Activated T-cell treated with anti-CD3 and anti-CD28 coated beads, Interleukin-2, amount 50 U/mL, for 24 hours (primary cell): ENCODE results near the gene FFAR2.
"Not testable (repeated sequence)": the region's sequence is repeated elsewhere in the genome, so short reads cannot be mapped to it uniquely, and the experiment has no call there.

Source experiments
- DNase-seq: peaks from one replicate; pipeline ENCODE4 v3.0.0-alpha.2; 2020
- H3K27ac Mint-ChIP-seq: 2 replicates; pipeline ENCODE4 v1.8.0; 2020; ENCODE audit warnings: mild to moderate bottlenecking, mixed read lengths
- H3K27me3 Mint-ChIP-seq: 2 replicates; pipeline ENCODE4 v1.8.0; 2020; ENCODE audit warnings: mixed read lengths
- H3K36me3 Mint-ChIP-seq: 2 replicates; pipeline ENCODE4 v1.8.0; 2020; ENCODE audit warnings: low read depth, mixed read lengths
- H3K4me1 Mint-ChIP-seq: 2 replicates; pipeline ENCODE4 v1.8.0; 2020; ENCODE audit warnings: low read depth, mixed read lengths
- H3K4me3 Mint-ChIP-seq: 2 replicates; pipeline ENCODE4 v1.8.0; 2020; ENCODE audit warnings: mild to moderate bottlenecking, moderate library complexity, mixed read lengths
- H3K9me3 Mint-ChIP-seq: 2 replicates; pipeline ENCODE4 v1.8.0; 2020; ENCODE audit warnings: mixed read lengths

The FFAR2 gene

GRCh38 chr19:35458192-35458591 is 10.1 kb downstream of the FFAR2 start:
- Mint-ChIP-seq H3K27ac (no peak overlapping the region), H3K4me3 (no peak overlapping the region), H3K27me3 (no peaks in the 10 kb centered on the region), H3K36me3 (no peaks in the 10 kb centered on the region), H3K4me1 (peaks cover 25% of the 10 kb centered on the region), H3K9me3 (no peaks in the 10 kb centered on the region)
- no peak for DNase-seq

- H3K4me3 Mint-ChIP-seq, result no peak overlapping the region
- no peak overlapping the region for H3K27ac Mint-ChIP-seq
- peaks cover 29% of the 10 kb centered on the region for H3K4me1 Mint-ChIP-seq
- H3K36me3 Mint-ChIP-seq, result no peaks in the 10 kb centered on the region
- H3K27me3 Mint-ChIP-seq, result no peaks in the 10 kb centered on the region
- no peaks in the 10 kb centered on the region for H3K9me3 Mint-ChIP-seq
- DNase-seq, result no peak
Observed at GRCh38 chr19:35458731-35459391, 10.8 kb downstream of the FFAR2 start.

- Mint-ChIP-seq H3K27ac (no peak overlapping the region), H3K4me3 (no peak overlapping the region), H3K4me1 (peaks cover 29% of the 10 kb centered on the region)
Observed at GRCh38 chr19:35459414-35460082, 11.5 kb downstream of the FFAR2 start.

DNA sequence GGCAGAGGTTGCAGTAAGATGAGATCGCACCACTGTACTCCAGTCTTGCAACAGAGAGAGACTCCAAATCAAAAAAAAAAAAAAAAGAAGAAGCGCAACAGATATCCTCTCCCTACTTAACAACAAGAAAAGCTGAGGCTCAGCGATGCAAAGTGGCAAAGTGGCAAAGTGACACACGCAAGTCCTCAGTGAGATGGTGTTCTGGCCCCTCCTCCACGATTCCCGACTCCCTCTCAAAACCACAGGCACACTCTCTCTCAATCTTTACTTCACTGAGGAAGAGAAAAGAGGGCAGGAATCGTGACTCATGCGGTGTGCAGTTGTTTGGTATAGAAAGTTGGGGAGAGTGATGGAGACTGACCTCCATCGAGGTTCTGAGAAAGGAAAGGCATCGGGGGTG is 12.6 kb downstream of the FFAR2 start:
- H3K4me3 Mint-ChIP-seq, result no peak overlapping the region
- no peak for DNase-seq
- H3K27me3 Mint-ChIP-seq, result no peaks in the 10 kb centered on the region
- H3K9me3 Mint-ChIP-seq, result no peaks in the 10 kb centered on the region
- no peaks in the 10 kb centered on the region for H3K36me3 Mint-ChIP-seq
- H3K4me1 Mint-ChIP-seq, result peaks cover 27% of the 10 kb centered on the region
- H3K27ac Mint-ChIP-seq, result no peak overlapping the region

More at GRCh38 chr19:35459414-35460082, 11.5 kb downstream of the FFAR2 start:
- H3K27me3 Mint-ChIP-seq, result no peaks in the 10 kb centered on the region
- no peak for DNase-seq
- no peaks in the 10 kb centered on the region for H3K9me3 Mint-ChIP-seq
- no peaks in the 10 kb centered on the region for H3K36me3 Mint-ChIP-seq

GRCh38 chr19:35461060-35461459 is 13.0 kb downstream of the FFAR2 start:
- no peak overlapping the region for H3K4me3 Mint-ChIP-seq
- H3K27me3 Mint-ChIP-seq, result no peaks in the 10 kb centered on the region
- peaks cover 23% of the 10 kb centered on the region for H3K4me1 Mint-ChIP-seq
- H3K36me3 Mint-ChIP-seq, result no peaks in the 10 kb centered on the region
- no peak overlapping the region for H3K27ac Mint-ChIP-seq
- no peaks in the 10 kb centered on the region for H3K9me3 Mint-ChIP-seq
- no peak for DNase-seq

GRCh38 chr19:35461788-35462187 is 13.7 kb downstream of the FFAR2 start:
- not testable (repeated sequence) for H3K27ac Mint-ChIP-seq, H3K27me3 Mint-ChIP-seq, H3K9me3 Mint-ChIP-seq, DNase-seq, H3K4me3 Mint-ChIP-seq, H3K36me3 Mint-ChIP-seq
- peaks cover 23% of the 10 kb centered on the region for H3K4me1 Mint-ChIP-seq

DNA sequence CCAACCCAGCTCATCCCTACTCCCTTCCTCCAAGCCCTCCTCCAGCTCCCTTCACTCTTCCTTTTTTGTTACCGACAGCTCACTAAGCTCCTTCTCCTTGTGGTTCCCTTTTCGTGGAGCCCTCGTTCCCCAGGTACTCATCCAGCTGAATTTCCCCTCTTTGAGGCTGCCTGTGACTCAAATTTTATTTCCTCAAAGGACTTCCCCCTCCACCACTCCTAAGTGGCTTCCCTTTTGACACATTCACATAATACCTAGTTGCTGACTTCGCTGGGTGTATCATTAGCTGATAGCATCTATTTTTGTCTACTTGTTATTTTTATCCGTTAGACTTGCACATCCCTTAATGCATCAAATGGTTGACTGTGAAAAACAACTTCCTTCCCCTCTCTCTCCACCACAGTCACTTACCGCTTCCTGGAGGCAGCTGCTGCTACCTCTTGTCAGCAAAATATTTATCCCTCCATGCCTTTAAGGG is 14.5 kb downstream of the FFAR2 start:
- Mint-ChIP-seq H3K27me3 (no peaks in the 10 kb centered on the region), H3K4me1 (peaks cover 20% of the 10 kb centered on the region)

DNA sequence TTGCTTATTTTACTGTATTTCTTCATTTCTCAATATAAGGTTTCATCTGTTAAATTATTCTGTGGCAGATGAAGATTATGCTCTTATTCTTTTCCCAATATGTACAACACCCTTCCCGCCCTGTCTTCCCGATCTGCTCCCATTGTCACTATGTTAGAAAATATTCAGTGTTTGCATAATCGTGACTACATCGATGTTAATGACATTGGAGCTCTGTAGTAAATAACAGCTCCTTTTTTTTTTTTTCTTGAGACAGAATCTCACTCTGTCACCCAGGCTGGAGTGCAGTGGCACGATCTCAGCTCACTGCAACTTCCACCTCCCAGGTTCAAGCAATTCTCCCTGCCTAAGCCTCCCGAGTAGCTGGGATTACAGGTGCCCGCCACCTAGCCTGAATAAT is 14.9 kb downstream of the FFAR2 start:
- H3K27me3 Mint-ChIP-seq, H3K9me3 Mint-ChIP-seq, H3K27ac Mint-ChIP-seq, H3K36me3 Mint-ChIP-seq, DNase-seq: not testable (repeated sequence)
- peak overlapping the region; percentile 17 for H3K4me3 Mint-ChIP-seq
- H3K4me1 Mint-ChIP-seq, result peaks cover 20% of the 10 kb centered on the region

More for the DNA sequence above, 14.5 kb downstream of the FFAR2 start:
- H3K4me3 Mint-ChIP-seq, result peak overlapping the region; percentile 17
- DNase-seq, result no peak
- no peaks in the 10 kb centered on the region for H3K36me3 Mint-ChIP-seq
- peak overlapping the region; percentile 83 for H3K27ac Mint-ChIP-seq
- H3K9me3 Mint-ChIP-seq, result no peaks in the 10 kb centered on the region

DNA sequence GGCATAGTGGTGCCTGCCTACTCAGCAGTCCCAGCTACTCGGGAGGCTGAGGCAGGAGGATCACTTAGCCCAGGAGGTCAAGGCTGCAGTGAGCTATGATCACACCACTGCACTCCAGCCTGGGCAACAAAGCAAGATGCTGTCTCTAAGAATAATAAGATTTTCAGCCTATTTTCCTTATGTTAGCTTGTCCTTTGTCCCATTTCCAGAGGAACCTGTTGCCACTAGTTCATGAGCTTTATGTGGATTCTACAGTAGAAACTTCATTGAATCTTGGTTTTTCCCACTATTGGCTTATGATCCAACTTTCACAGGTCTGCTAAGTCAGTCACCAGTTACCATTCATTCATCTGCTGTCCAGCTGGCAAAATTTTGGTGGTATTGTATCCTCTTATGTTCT is 18.2 kb downstream of the FFAR2 start:
- peaks cover 15% of the 10 kb centered on the region for H3K4me1 Mint-ChIP-seq
- H3K27me3 Mint-ChIP-seq, result no peaks in the 10 kb centered on the region
- no peak for DNase-seq
- no peaks in the 10 kb centered on the region for H3K36me3 Mint-ChIP-seq
- H3K27ac Mint-ChIP-seq, result no peak overlapping the region
- H3K9me3 Mint-ChIP-seq, result no peaks in the 10 kb centered on the region
- no peak overlapping the region for H3K4me3 Mint-ChIP-seq

DNA sequence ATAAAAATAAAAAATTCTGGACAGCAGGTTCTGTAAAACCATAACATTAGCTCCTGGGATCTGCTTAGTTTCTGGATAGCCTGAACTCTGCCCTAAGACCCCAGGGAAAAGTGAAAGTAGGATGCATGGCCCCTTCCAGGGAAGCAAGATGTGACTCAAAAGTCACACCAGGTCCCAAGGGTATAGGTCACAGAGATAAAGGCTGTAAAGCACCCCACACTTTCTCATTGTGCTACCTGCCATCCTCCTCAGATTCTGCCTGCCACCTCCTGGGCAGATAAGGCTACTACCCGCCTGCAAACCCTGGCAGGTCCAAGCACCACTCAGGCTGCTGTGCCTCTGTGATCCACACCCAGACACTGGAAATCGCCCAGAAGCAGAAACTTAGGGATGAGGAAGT is 20.6 kb downstream of the FFAR2 start:
- H3K36me3 Mint-ChIP-seq, result no peaks in the 10 kb centered on the region
- no peaks in the 10 kb centered on the region for H3K27me3 Mint-ChIP-seq
- H3K4me3 Mint-ChIP-seq, result no peak overlapping the region
- no peaks in the 10 kb centered on the region for H3K9me3 Mint-ChIP-seq
- H3K4me1 Mint-ChIP-seq, result peaks cover under 1% of the 10 kb centered on the region
- H3K27ac Mint-ChIP-seq, result no peak overlapping the region
- DNase-seq, result peak; percentile 66

GRCh38 chr19:35470128-35470527 is 22.1 kb downstream of the FFAR2 start:
- Mint-ChIP-seq H3K4me3 (no peak overlapping the region), H3K27me3 (no peaks in the 10 kb centered on the region), H3K27ac (no peak overlapping the region), H3K36me3 (no peaks in the 10 kb centered on the region), H3K4me1 (no peaks in the 10 kb centered on the region), H3K9me3 (no peaks in the 10 kb centered on the region)
- no peak for DNase-seq

DNA sequence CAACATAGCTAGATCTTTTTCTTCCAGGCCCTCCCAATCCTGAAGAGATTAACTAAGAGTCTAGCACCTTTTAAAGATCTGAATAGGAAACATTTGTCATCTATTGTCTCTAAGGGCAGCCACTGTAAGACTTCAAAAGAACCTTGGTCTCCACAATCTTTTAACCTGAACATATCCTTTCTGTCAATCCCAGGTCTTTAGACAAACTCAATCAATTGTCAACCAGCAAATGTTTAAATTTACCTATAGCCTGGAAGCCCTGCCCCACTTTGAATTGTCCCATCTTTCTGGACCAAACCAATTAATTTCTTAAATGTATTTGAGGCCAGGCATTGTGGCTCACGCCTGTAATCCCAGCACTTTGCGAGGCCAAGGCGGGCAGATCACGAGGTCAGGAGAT is 23.0 kb downstream of the FFAR2 start:
- DNase-seq, H3K27ac Mint-ChIP-seq, H3K36me3 Mint-ChIP-seq, H3K9me3 Mint-ChIP-seq, H3K4me1 Mint-ChIP-seq, H3K27me3 Mint-ChIP-seq, H3K4me3 Mint-ChIP-seq: not testable (repeated sequence)

- H3K27ac Mint-ChIP-seq, result no peak overlapping the region
- no peaks in the 10 kb centered on the region for H3K4me1 Mint-ChIP-seq
- no peak overlapping the region for H3K4me3 Mint-ChIP-seq
- no peaks in the 10 kb centered on the region for H3K27me3 Mint-ChIP-seq
- H3K36me3 Mint-ChIP-seq, result no peaks in the 10 kb centered on the region
- DNase-seq, result no peak
- no peaks in the 10 kb centered on the region for H3K9me3 Mint-ChIP-seq
Observed at GRCh38 chr19:35471946-35472345, 23.9 kb downstream of the FFAR2 start.

GRCh38 chr19:35474104-35474503 is 26.0 kb downstream of the FFAR2 start:
- no peaks in the 10 kb centered on the region for H3K4me1 Mint-ChIP-seq

GRCh38 chr19:35474594-35474993 is 26.5 kb downstream of the FFAR2 start:
- not testable (repeated sequence) for H3K4me1 Mint-ChIP-seq, H3K27ac Mint-ChIP-seq, H3K9me3 Mint-ChIP-seq

More at GRCh38 chr19:35474104-35474503, 26.0 kb downstream of the FFAR2 start:
- Mint-ChIP-seq H3K4me3 (no peak overlapping the region), H3K27me3 (no peaks in the 10 kb centered on the region), H3K9me3 (no peaks in the 10 kb centered on the region), H3K36me3 (no peaks in the 10 kb centered on the region), H3K27ac (no peak overlapping the region)
- no peak for DNase-seq

More at GRCh38 chr19:35474594-35474993, 26.5 kb downstream of the FFAR2 start:
- H3K36me3 Mint-ChIP-seq, H3K27me3 Mint-ChIP-seq, H3K4me3 Mint-ChIP-seq, DNase-seq: not testable (repeated sequence)
